ENCODE measurements around the gene CHI3L1. TPM values are rescaled to one million over a fixed set of nuclear protein-coding genes. Genes with fewer than 3 reads are reported as not detected.

CHI3L1 gene
- total RNA-seq, 2 experiments from 2014 or later = not detected

GRCh38 chr1:203158960-203159665 lies 27.4 kb downstream of the CHI3L1 start:
- DNase-seq = no peak
- Mint-ChIP-seq H3K36me3 (ENCODE audit: low read depth) (no peaks in the 10 kb centered on the region), H3K4me1 (no peaks in the 10 kb centered on the region), H3K27me3 (peaks cover 19% of the 10 kb centered on the region), H3K27ac (no peak overlapping the region), H3K9me3 (no peaks in the 10 kb centered on the region), H3K4me3 (no peak overlapping the region)
- ChIA-PET POLR2A (no interaction called here), CTCF (interaction anchor here (1.2 kb wide), 1 partner anchor 10 kb away, joined by 3 read pairs; no protein-coding TSS in a partner anchor)

- no peak overlapping the region for H3K4me3 Mint-ChIP-seq
- no peaks in the 10 kb centered on the region for H3K36me3 Mint-ChIP-seq (ENCODE audit: low read depth)
- DNase-seq = no peak
- POLR2A ChIA-PET = no interaction called here
- no peaks in the 10 kb centered on the region for H3K9me3 Mint-ChIP-seq
- H3K27me3 Mint-ChIP-seq = peaks cover 19% of the 10 kb centered on the region
- CTCF ChIA-PET = interaction anchor here (1.2 kb wide), 1 partner anchor 11 kb away, joined by 3 read pairs; no protein-coding TSS in a partner anchor
- no peak overlapping the region for H3K27ac Mint-ChIP-seq
- H3K4me1 Mint-ChIP-seq = no peaks in the 10 kb centered on the region
Observed at GRCh38 chr1:203158423-203158822, 28.1 kb downstream of the CHI3L1 start.

- H3K4me1 Mint-ChIP-seq = no peaks in the 10 kb centered on the region
- DNase-seq = no peak
- CTCF ChIA-PET = no interaction called here
- H3K27ac Mint-ChIP-seq = peak overlapping the region; percentile 32
- H3K36me3 Mint-ChIP-seq (ENCODE audit: low read depth) = no peaks in the 10 kb centered on the region
- peaks cover 17% of the 10 kb centered on the region for H3K27me3 Mint-ChIP-seq
- POLR2A ChIA-PET = no interaction called here
- H3K4me3 Mint-ChIP-seq = no peak overlapping the region
- no peaks in the 10 kb centered on the region for H3K9me3 Mint-ChIP-seq
Observed at GRCh38 chr1:203156280-203156679, 30.2 kb downstream of the CHI3L1 start.

GRCh38 chr1:203153989-203154821 lies 32.3 kb downstream of the CHI3L1 start:
- no peak overlapping the region for H3K27ac Mint-ChIP-seq
- CTCF ChIA-PET = interaction anchor here (0.6 to 1.1 kb wide), 2 partner anchors 26 to 161 kb away, joined by 3 read pairs; no protein-coding TSS in a partner anchor

GRCh38 chr1:203153051-203153988 lies 33.2 kb downstream of the CHI3L1 start:
- Mint-ChIP-seq H3K4me3 (no peak overlapping the region), H3K4me1 (no peaks in the 10 kb centered on the region), H3K27ac (no peak overlapping the region), H3K36me3 (ENCODE audit: low read depth) (no peaks in the 10 kb centered on the region), H3K27me3 (peaks cover 11% of the 10 kb centered on the region), H3K9me3 (no peaks in the 10 kb centered on the region)
- DNase-seq = no peak
- ChIA-PET CTCF (no interaction called here), POLR2A (no interaction called here)

More at GRCh38 chr1:203153989-203154821, 32.3 kb downstream of the CHI3L1 start:
- POLR2A ChIA-PET = no interaction called here
- Mint-ChIP-seq H3K4me1 (no peaks in the 10 kb centered on the region), H3K36me3 (ENCODE audit: low read depth) (no peaks in the 10 kb centered on the region), H3K27me3 (peaks cover 13% of the 10 kb centered on the region), H3K9me3 (no peaks in the 10 kb centered on the region), H3K4me3 (no peak overlapping the region)
- no peak for DNase-seq

GRCh38 chr1:203152158-203153034 lies 34.1 kb downstream of the CHI3L1 start:
- POLR2A ChIA-PET = no interaction called here
- CTCF ChIA-PET = interaction anchor here (1.2 to 1.4 kb wide), 2 partner anchors 20 to 113 kb away, joined by 3 to 4 read pairs; no protein-coding TSS in a partner anchor
- H3K27me3 Mint-ChIP-seq = peaks cover 4% of the 10 kb centered on the region
- no peaks in the 10 kb centered on the region for H3K9me3 Mint-ChIP-seq
- no peaks in the 10 kb centered on the region for H3K36me3 Mint-ChIP-seq (ENCODE audit: low read depth)
- H3K27ac Mint-ChIP-seq = no peak overlapping the region
- H3K4me3 Mint-ChIP-seq = no peak overlapping the region
- no peak for DNase-seq
- H3K4me1 Mint-ChIP-seq = no peaks in the 10 kb centered on the region

GRCh38 chr1:203151362-203152157 lies 34.9 kb downstream of the CHI3L1 start:
- Mint-ChIP-seq H3K9me3 (no peaks in the 10 kb centered on the region), H3K27me3 (peaks cover 3% of the 10 kb centered on the region), H3K4me1 (no peaks in the 10 kb centered on the region), H3K27ac (no peak overlapping the region), H3K36me3 (ENCODE audit: low read depth) (no peaks in the 10 kb centered on the region), H3K4me3 (no peak overlapping the region)
- no peak for DNase-seq
- CTCF ChIA-PET = interaction anchor here (1.1 to 1.4 kb wide), 4 partner anchors 20 to 112 kb away, joined by 3 to 5 read pairs (median 4); no protein-coding TSS in a partner anchor
- POLR2A ChIA-PET = no interaction called here

GRCh38 chr1:203150511-203151297 lies 35.8 kb downstream of the CHI3L1 start:
- Mint-ChIP-seq H3K4me1 (no peaks in the 10 kb centered on the region), H3K27me3 (no peaks in the 10 kb centered on the region), H3K27ac (no peak overlapping the region), H3K9me3 (no peaks in the 10 kb centered on the region), H3K4me3 (no peak overlapping the region), H3K36me3 (ENCODE audit: low read depth) (no peaks in the 10 kb centered on the region)
- ChIA-PET POLR2A (no interaction called here), CTCF (interaction anchor here (1.1 to 1.4 kb wide), 3 partner anchors 34 to 111 kb away, joined by 3 to 5 read pairs (median 4); no protein-coding TSS in a partner anchor)
- no peak for DNase-seq

GRCh38 chr1:203149188-203149840 lies 37.2 kb downstream of the CHI3L1 start:
- no peak for DNase-seq
- Mint-ChIP-seq H3K4me1 (no peaks in the 10 kb centered on the region), H3K9me3 (no peaks in the 10 kb centered on the region), H3K27ac (no peak overlapping the region), H3K27me3 (no peaks in the 10 kb centered on the region), H3K4me3 (no peak overlapping the region), H3K36me3 (ENCODE audit: low read depth) (no peaks in the 10 kb centered on the region)
- POLR2A ChIA-PET = no interaction called here
- CTCF ChIA-PET = interaction anchor here (0.6 to 2.0 kb wide), 4 partner anchors 11 to 1022 kb away, joined by 3 to 7 read pairs (median 4); no protein-coding TSS in a partner anchor

- DNase-seq = no peak
- CTCF ChIA-PET = interaction anchor here (0.6 to 2.0 kb wide), 4 partner anchors 15 to 1023 kb away, joined by 3 to 7 read pairs (median 4); no protein-coding TSS in a partner anchor
- Mint-ChIP-seq H3K27ac (no peak overlapping the region), H3K36me3 (ENCODE audit: low read depth) (no peaks in the 10 kb centered on the region), H3K4me3 (no peak overlapping the region), H3K9me3 (no peaks in the 10 kb centered on the region), H3K4me1 (no peaks in the 10 kb centered on the region), H3K27me3 (no peaks in the 10 kb centered on the region)
- POLR2A ChIA-PET = no interaction called here
Observed at GRCh38 chr1:203148579-203148978, 37.9 kb downstream of the CHI3L1 start.

All from activated CD4-positive, alpha-beta T cell treated with anti-CD3 and anti-CD28 coated beads, Interleukin-2, amount 10 ng/mL, durations not matched to agents 7 days and 5 days (primary cell).